Measurements from ENCODE around the gene USHBP1. TPM values are rescaled to one million over a fixed set of nuclear protein-coding genes. Genes with fewer than 3 reads are reported as not detected.

USHBP1 gene
- total and polyA plus RNA-seq, 2 donors (not counting 1 experiment from before 2014, with no cell fraction given): 0.39 TPM; not detected in 1

DNA sequence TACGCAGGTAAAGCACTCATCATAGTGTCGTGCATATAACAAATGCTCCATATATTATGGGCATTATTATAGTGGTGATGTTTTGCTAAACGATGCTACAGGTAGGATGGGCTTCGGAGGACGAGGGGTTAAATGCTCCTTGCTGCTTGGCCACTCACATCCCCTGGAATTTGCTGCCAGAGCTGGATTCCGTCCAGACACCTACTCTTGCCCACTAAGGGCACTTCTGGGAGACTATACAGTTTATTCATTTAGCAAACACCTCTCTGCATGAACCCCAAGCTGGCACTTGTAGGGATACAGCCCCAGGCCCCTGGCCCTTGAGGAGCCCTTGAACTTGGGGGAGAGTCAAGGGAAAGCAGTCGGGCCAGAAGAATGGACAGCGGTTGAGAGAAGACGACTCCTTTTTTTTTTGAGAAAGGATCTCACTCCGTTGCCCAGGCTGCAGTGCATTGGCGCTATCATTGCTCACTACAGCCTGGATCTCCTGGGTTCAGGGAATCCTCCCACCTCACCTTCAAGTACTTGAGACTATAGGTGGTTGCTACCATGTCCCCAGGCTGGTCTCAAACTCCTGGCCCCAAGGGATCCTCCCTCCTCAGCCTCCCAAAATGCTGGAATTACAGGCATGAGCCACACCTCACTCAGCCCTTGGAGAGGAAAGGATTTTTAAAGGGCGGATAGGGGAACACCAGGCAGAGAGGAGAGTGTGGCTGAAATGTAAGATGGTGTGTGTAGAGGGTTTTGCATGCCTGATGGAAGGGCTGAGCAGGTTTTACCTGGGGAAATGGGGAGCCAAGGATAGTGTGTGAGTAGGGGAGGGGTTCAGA, 40.1 kb upstream of the USHBP1 start:
- ATAC-seq (ENCODE audit: low read depth) (no peak), DNase-seq (no peak)
- TF ChIP-seq, protein P1, sequence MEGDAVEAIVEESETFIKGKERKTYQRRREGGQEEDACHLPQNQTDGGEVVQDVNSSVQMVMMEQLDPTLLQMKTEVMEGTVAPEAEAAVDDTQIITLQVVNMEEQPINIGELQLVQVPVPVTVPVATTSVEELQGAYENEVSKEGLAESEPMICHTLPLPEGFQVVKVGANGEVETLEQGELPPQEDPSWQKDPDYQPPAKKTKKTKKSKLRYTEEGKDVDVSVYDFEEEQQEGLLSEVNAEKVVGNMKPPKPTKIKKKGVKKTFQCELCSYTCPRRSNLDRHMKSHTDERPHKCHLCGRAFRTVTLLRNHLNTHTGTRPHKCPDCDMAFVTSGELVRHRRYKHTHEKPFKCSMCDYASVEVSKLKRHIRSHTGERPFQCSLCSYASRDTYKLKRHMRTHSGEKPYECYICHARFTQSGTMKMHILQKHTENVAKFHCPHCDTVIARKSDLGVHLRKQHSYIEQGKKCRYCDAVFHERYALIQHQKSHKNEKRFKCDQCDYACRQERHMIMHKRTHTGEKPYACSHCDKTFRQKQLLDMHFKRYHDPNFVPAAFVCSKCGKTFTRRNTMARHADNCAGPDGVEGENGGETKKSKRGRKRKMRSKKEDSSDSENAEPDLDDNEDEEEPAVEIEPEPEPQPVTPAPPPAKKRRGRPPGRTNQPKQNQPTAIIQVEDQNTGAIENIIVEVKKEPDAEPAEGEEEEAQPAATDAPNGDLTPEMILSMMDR (IDR thresholded peaks at IDR 0.05): no peak
- TF ChIP-seq EZH2 (IDR thresholded peaks at IDR 0.05; ENCODE audit: borderline replicate concordance, insufficient read depth, low read depth, low read length, poor library complexity, severe bottlenecking): no peak
- H3K27me3 Mint-ChIP-seq: no peaks in the 10 kb centered on the region
- POLR2A ChIA-PET: interaction anchor here (0.6 to 1.5 kb wide), 17 partner anchors 12 to 1356 kb away, joined by 3 to 12 read pairs (median 7); partner anchors contain the start of genes BABAM1 and USE1
- CTCF ChIA-PET: interaction anchor here (0.6 to 2.9 kb wide), 20 partner anchors 9 to 233 kb away, joined by 3 to 18 read pairs (median 4); partner anchors contain the start of genes ANKLE1, ANO8, BABAM1 and USE1
- peak overlapping the region; percentile 91 for H3K4me3 Mint-ChIP-seq
- H3K4me2 ChIP-seq (replicated peaks; ENCODE audit: low read depth, low read length, poor library complexity, severe bottlenecking): peak overlapping the region; percentile 96
- no peaks in the 10 kb centered on the region for H3K9me3 Mint-ChIP-seq (ENCODE audit: insufficient read depth)
- H3K4me1 ChIP-seq (ENCODE audit: control insufficient read depth in 2 of 2, insufficient read depth in 2 of 2, low read length in 2 of 2): peaks cover 30 to 45% of the 10 kb centered on the region in 2 donors
- peak overlapping the region; percentile 37 to 57 for H3K27ac ChIP-seq (ENCODE audit: low read length in 2 of 2)
- peak overlapping the region; percentile 83 for H2AFZ ChIP-seq (ENCODE audit: insufficient read depth, low read depth, low read length, poor library complexity, severe bottlenecking)
- no peaks in the 10 kb centered on the region for H3K27me3 ChIP-seq (replicated peaks in 1 of 4; ENCODE audit: control extremely low read depth in 1 of 4, control insufficient read depth in 3 of 4, insufficient read depth in 4 of 4, low read length in 3 of 4)
- peak overlapping the region; percentile 90 for H3K27ac Mint-ChIP-seq
- peaks cover 48% of the 10 kb centered on the region for H3K4me1 Mint-ChIP-seq
- peaks cover 38% of the 10 kb centered on the region for H3K79me2 ChIP-seq (ENCODE audit: control insufficient read depth, insufficient read depth, low read length)
- H3K36me3 ChIP-seq (replicated peaks in 1 of 2; ENCODE audit: control extremely low read depth in 1 of 2, control insufficient read depth in 1 of 2, extremely low read depth in 1 of 2, insufficient read depth in 2 of 2, low read length in 1 of 2): no peaks in the 10 kb centered on the region
- peaks cover 2% of the 10 kb centered on the region for H4K20me1 ChIP-seq (ENCODE audit: control insufficient read depth, insufficient read depth, low read length, poor library complexity, severe bottlenecking)
- intact Hi-C loops (cut with micrococcal nuclease): loop anchor here (1.0 to 10.0 kb wide), 9 partner anchors 12 to 717 kb away; partner anchors contain the start of genes BABAM1, HAUS8, MYO9B and OCEL1
- H3K4me3 ChIP-seq (ENCODE audit: control extremely low read depth in 1 of 5, extremely low read depth in 1 of 5, insufficient read depth in 1 of 5, low read depth in 2 of 5, low read length in 4 of 5): peak overlapping the region in 2 of 5 experiments; percentile 6 to 38
- 96% methylated on average over 3 of the region's 12 CpGs for WGBS (ENCODE audit: insufficient coverage)
- H3K9ac ChIP-seq (ENCODE audit: low read length): no peak overlapping the region
- H3K9me3 ChIP-seq (ENCODE audit: control extremely low read depth in 1 of 3, control insufficient read depth in 2 of 3, insufficient read depth in 1 of 3, low read length in 2 of 3): no peaks in the 10 kb centered on the region

Measured in B cell (primary cell).